NB4 (cell line): Measurements from ENCODE around the gene LRRC55.

Experiments used
- DNase-seq: peaks from one replicate; pipeline ENCODE4 v3.0.0; 2010; ENCODE audit warnings: low read depth
- H3K4me3 ChIP-seq: one replicate; pipeline ENCODE4 v1.5.1; 2011; ENCODE audit warnings: mild to moderate bottlenecking, low read depth, low read length, moderate library complexity
- CTCF ChIP-seq: IDR thresholded peaks from one replicate; pipeline ENCODE4 v1.5.1; 2012; ENCODE audit warnings: low read depth, low read length
- MAX ChIP-seq: IDR thresholded peaks from 2 replicates; pipeline ENCODE4 v1.6.1; 2011; ENCODE audit warnings: low read depth, low read length
- MYC ChIP-seq: IDR thresholded peaks from 2 replicates; pipeline ENCODE4 v1.6.1; 2011; ENCODE audit warnings: low read depth, low read length
- POLR2A ChIP-seq: IDR thresholded peaks from 2 replicates; pipeline ENCODE4 v1.6.1; 2011; ENCODE audit warnings: mild to moderate bottlenecking; ENCODE audit not compliant: insufficient read length; ENCODE audit errors: extremely low read depth

Gene LRRC55

GRCh38 chr11:57181678-57182305 is at the start of gene LRRC55:
Gene LRRC55 (plus strand): TSS chr11:57181953. CDS start chr11:57182023, 70 bp downstream.
- DNase-seq, result no peak
- no peak within 1 kb of the TSS for H3K4me3 ChIP-seq
- TF ChIP-seq MAX, result no peak
- no peak for TF ChIP-seq CTCF
- no peak for TF ChIP-seq POLR2A
- TF ChIP-seq MYC, result no peak

- no peak overlapping the region for H3K4me3 ChIP-seq
- no peak for TF ChIP-seq MYC
- TF ChIP-seq POLR2A, result no peak
- no peak for TF ChIP-seq MAX
- no peak for TF ChIP-seq CTCF
These were observed 48.3 kb upstream of the LRRC55 start for GRCh38 chr11:57133366-57134038.

GRCh38 chr11:57134284-57134683 is 47.5 kb upstream of the LRRC55 start:
- TF ChIP-seq POLR2A (no peak), MAX (no peak), MYC (no peak), CTCF (no peak)
- H3K4me3 ChIP-seq, result no peak overlapping the region
- no peak for DNase-seq

More at GRCh38 chr11:57133366-57134038, 48.3 kb upstream of the LRRC55 start:
- DNase-seq, result no peak

GRCh38 chr11:57135020-57135751 is 46.6 kb upstream of the LRRC55 start:
- no peak for DNase-seq
- no peak overlapping the region for H3K4me3 ChIP-seq
- TF ChIP-seq CTCF (no peak), POLR2A (no peak), MYC (no peak), MAX (no peak)

GRCh38 chr11:57140568-57140967 is 41.2 kb upstream of the LRRC55 start:
- no peak overlapping the region for H3K4me3 ChIP-seq
- TF ChIP-seq MAX (no peak), CTCF (no peak), MYC (no peak), POLR2A (no peak)
- no peak for DNase-seq
